ENCODE data around the gene PLA2G2F. TPM values are rescaled to one million over a fixed set of nuclear protein-coding genes. Genes with fewer than 3 reads are reported as not detected.

PLA2G2F gene
- total RNA-seq, 1 experiment from 2014 or later, result not detected

DNA sequence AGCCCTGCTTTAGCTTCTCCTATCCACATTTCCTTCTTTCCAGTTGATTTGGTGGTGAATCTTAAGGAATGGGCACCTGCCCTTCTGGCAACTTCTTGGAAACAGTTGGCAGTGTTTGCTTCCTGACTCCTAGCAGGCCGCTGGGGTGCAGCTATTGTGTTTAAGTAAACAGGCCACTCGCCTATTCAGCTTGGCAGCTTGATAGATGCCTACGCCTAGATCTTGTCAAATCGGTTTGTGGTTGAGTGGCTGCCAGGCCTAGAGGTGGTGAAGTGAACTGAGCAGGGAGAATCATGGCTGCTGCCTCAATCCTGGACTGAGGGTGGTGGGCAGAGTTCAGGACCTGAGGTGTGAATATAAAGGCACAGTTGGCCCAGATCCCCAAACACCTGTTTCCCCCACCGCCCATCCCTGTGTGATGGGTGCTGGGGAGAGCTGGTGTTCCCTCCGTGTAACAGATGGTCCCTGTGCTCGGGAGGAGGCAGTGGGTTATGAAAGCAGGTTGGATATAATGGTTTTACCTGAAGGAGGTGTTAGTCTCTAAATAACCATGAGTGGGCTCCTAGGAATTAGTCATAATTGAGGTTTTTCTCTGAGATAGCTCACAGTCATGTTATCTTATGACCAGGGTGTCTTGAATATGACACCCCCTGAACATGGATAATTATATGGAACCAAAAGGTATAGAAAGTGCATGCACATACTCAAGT lies 48.1 kb downstream of the PLA2G2F start:
- H3K36me3 ChIP-seq (ENCODE audit: control insufficient read depth, insufficient read depth, low read length), result no peaks in the 10 kb centered on the region
- DNase-seq (ENCODE audit: low read depth, low spot score), result no peak
- intact Hi-C loops (cut with micrococcal nuclease; ENCODE audit: unreplicated experiment), result no loop called here
- ATAC-seq, result no peak
- TF ChIP-seq SIN3A (IDR thresholded peaks at IDR 0.05; ENCODE audit: borderline replicate concordance, insufficient read depth, low read depth, low read length), result no peak
- no peak for TF ChIP-seq POLR2AphosphoS5 (IDR thresholded peaks at IDR 0.05; ENCODE audit: low read depth, low read length)
- TF ChIP-seq, protein P1, sequence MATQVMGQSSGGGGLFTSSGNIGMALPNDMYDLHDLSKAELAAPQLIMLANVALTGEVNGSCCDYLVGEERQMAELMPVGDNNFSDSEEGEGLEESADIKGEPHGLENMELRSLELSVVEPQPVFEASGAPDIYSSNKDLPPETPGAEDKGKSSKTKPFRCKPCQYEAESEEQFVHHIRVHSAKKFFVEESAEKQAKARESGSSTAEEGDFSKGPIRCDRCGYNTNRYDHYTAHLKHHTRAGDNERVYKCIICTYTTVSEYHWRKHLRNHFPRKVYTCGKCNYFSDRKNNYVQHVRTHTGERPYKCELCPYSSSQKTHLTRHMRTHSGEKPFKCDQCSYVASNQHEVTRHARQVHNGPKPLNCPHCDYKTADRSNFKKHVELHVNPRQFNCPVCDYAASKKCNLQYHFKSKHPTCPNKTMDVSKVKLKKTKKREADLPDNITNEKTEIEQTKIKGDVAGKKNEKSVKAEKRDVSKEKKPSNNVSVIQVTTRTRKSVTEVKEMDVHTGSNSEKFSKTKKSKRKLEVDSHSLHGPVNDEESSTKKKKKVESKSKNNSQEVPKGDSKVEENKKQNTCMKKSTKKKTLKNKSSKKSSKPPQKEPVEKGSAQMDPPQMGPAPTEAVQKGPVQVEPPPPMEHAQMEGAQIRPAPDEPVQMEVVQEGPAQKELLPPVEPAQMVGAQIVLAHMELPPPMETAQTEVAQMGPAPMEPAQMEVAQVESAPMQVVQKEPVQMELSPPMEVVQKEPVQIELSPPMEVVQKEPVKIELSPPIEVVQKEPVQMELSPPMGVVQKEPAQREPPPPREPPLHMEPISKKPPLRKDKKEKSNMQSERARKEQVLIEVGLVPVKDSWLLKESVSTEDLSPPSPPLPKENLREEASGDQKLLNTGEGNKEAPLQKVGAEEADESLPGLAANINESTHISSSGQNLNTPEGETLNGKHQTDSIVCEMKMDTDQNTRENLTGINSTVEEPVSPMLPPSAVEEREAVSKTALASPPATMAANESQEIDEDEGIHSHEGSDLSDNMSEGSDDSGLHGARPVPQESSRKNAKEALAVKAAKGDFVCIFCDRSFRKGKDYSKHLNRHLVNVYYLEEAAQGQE (IDR thresholded peaks at IDR 0.05; ENCODE audit: insufficient read depth in 1 of 2, low read depth in 2 of 2, low read length in 1 of 2), result no peak
- TF ChIP-seq TCF7L2 (IDR thresholded peaks at IDR 0.05; ENCODE audit: low read depth, low read length), result no peak
- TF ChIP-seq, protein P2, sequence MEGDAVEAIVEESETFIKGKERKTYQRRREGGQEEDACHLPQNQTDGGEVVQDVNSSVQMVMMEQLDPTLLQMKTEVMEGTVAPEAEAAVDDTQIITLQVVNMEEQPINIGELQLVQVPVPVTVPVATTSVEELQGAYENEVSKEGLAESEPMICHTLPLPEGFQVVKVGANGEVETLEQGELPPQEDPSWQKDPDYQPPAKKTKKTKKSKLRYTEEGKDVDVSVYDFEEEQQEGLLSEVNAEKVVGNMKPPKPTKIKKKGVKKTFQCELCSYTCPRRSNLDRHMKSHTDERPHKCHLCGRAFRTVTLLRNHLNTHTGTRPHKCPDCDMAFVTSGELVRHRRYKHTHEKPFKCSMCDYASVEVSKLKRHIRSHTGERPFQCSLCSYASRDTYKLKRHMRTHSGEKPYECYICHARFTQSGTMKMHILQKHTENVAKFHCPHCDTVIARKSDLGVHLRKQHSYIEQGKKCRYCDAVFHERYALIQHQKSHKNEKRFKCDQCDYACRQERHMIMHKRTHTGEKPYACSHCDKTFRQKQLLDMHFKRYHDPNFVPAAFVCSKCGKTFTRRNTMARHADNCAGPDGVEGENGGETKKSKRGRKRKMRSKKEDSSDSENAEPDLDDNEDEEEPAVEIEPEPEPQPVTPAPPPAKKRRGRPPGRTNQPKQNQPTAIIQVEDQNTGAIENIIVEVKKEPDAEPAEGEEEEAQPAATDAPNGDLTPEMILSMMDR (IDR thresholded peaks at IDR 0.05), result no peak
- CTCF ChIA-PET, result interaction anchor here (0.6 kb wide), 1 partner anchor 380 kb away, joined by 4 read pairs; no protein-coding TSS in a partner anchor
- no peaks in the 10 kb centered on the region; the same call in 1 of the 2 replicates for H3K4me1 ChIP-seq (ENCODE audit: control insufficient read depth, insufficient read depth, low read length)
- no TSS peak for BruUV-seq (replicated peaks)
- H3K27ac ChIP-seq (ENCODE audit: low read length), result no peak overlapping the region
- H3K27me3 ChIP-seq (ENCODE audit: control insufficient read depth, insufficient read depth, low read length), result peaks cover 39% of the 10 kb centered on the region
- H3K4me3 ChIP-seq (ENCODE audit: low read depth in 2 of 2, low read length in 2 of 2), result no peak overlapping the region
- in situ Hi-C loops (cut with HindIII; ENCODE audit: low pct_unique_long_range_greater_than_20kb, low sequenced_read_pairs), result no loop called here
- POLR2A ChIA-PET, result no interaction called here
- no peaks in the 10 kb centered on the region for H3K9me3 ChIP-seq (ENCODE audit: control insufficient read depth, insufficient read depth, low read depth, low read length)

DNA sequence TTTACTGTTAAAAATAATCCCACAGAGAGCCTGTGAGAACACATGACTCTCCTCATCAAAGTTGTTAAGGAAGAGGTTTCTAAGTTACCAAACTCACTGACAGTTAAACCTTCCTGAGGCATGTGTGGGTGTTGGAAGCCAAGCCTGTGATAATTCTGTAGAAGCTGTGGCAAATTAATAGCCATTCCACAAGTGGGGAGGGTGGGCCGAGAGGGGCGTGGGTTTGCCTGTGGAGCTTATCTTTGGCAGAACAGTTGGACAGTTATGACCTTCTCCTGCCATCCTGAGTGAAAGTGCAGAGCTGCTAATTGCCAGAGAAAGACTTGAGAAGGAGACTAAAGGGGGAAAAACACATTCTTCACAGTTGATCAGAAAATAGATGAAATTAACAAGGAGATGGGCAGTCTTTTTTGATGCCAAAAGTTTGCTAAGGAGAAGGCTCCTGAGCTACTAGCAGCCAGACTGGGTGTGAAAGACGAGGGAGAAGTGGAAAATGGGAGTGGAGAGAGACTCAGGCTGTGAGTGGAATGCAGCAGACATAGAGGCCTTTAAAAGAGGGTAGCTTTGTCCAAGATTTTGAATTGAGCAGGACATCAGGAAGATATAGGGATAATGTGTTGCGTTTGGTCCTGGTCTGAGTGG lies 48.8 kb downstream of the PLA2G2F start:
- ChIA-PET CTCF (interaction anchor here (0.6 kb wide), 2 partner anchors 294 to 381 kb away, joined by 3 to 4 read pairs; no protein-coding TSS in a partner anchor), POLR2A (no interaction called here)
- Histone ChIP-seq H3K36me3 (ENCODE audit: control insufficient read depth, insufficient read depth, low read length) (no peaks in the 10 kb centered on the region), H3K4me1 (ENCODE audit: control insufficient read depth, insufficient read depth, low read length) (no peaks in the 10 kb centered on the region; the same call in 1 of the 2 replicates), H3K4me3 (ENCODE audit: low read depth in 2 of 2, low read length in 2 of 2) (no peak overlapping the region), H3K27ac (ENCODE audit: low read length) (no peak overlapping the region), H3K27me3 (ENCODE audit: control insufficient read depth, insufficient read depth, low read length) (peaks cover 39% of the 10 kb centered on the region), H3K9me3 (ENCODE audit: control insufficient read depth, insufficient read depth, low read depth, low read length) (no peaks in the 10 kb centered on the region)
- no peak for DNase-seq (ENCODE audit: low read depth, low spot score)
- no TSS peak for BruUV-seq (replicated peaks)
- in situ Hi-C loops (cut with HindIII; ENCODE audit: low pct_unique_long_range_greater_than_20kb, low sequenced_read_pairs), result no loop called here
- TF ChIP-seq SIN3A (IDR thresholded peaks at IDR 0.05; ENCODE audit: borderline replicate concordance, insufficient read depth, low read depth, low read length) (no peak), TCF7L2 (IDR thresholded peaks at IDR 0.05; ENCODE audit: low read depth, low read length) (no peak), POLR2AphosphoS5 (IDR thresholded peaks at IDR 0.05; ENCODE audit: low read depth, low read length) (no peak)
- TF ChIP-seq, protein P2 (IDR thresholded peaks at IDR 0.05), result no peak
- TF ChIP-seq, protein P1 (IDR thresholded peaks at IDR 0.05; ENCODE audit: insufficient read depth in 1 of 2, low read depth in 2 of 2, low read length in 1 of 2), result no peak
- intact Hi-C loops (cut with micrococcal nuclease; ENCODE audit: unreplicated experiment), result no loop called here
- ATAC-seq, result no peak
